IMR-90 (cell line): Measurements from ENCODE around the gene AP1M2.

Experiments
- CHD1 ChIP-seq: IDR thresholded peaks from 2 replicates; pipeline ENCODE4 v1.6.1; 2012; ENCODE audit warnings: low read depth, low read length, improper control_type of control experiment
- CTCF ChIP-seq: conservative IDR thresholded peaks from 2 replicates; pipeline ENCODE4 v1.5.1; 2012; ENCODE audit warnings: mild to moderate bottlenecking, low read depth, low read length, improper control_type of control experiment
- FOS ChIP-seq: fragments of 150-350 bp; IDR thresholded peaks from 2 replicates; pipeline ENCODE4 v1.6.1; 2016; ENCODE audit warnings: low read depth, low read length
- MAFK ChIP-seq: IDR thresholded peaks from 2 replicates; pipeline ENCODE4 v1.6.1; 2012; ENCODE audit warnings: low read depth, low read length, improper control_type of control experiment
- MXI1 ChIP-seq: IDR thresholded peaks from 2 replicates; pipeline ENCODE4 v1.6.1; 2012; ENCODE audit warnings: low read depth, mild to moderate bottlenecking, low read length, moderate library complexity, borderline replicate concordance
- NFE2L2 ChIP-seq: fragments of 150-350 bp; IDR thresholded peaks from 2 replicates; pipeline ENCODE4 v1.6.1; 2016; ENCODE audit warnings: low read depth, mild to moderate bottlenecking, low read length
- POLR2A ChIP-seq: IDR thresholded peaks from 2 replicates; pipeline ENCODE4 v1.6.1; 2012; ENCODE audit warnings: mild to moderate bottlenecking, low read depth, low read length
- RAD21 ChIP-seq: IDR thresholded peaks from 2 replicates; pipeline ENCODE4 v1.6.1; 2012; ENCODE audit warnings: low read length, improper control_type of control experiment
- TF ChIP-seq, protein P1 (sequence below): fragments of 150-350 bp; IDR thresholded peaks from 2 replicates; pipeline ENCODE4 v1.6.1; 2017; ENCODE audit warnings: mild to moderate bottlenecking, antibody characterized with exemption, low read length, low read depth

- no peak for TF ChIP-seq CTCF
- TF ChIP-seq RAD21, result no peak
- TF ChIP-seq, protein P1, sequence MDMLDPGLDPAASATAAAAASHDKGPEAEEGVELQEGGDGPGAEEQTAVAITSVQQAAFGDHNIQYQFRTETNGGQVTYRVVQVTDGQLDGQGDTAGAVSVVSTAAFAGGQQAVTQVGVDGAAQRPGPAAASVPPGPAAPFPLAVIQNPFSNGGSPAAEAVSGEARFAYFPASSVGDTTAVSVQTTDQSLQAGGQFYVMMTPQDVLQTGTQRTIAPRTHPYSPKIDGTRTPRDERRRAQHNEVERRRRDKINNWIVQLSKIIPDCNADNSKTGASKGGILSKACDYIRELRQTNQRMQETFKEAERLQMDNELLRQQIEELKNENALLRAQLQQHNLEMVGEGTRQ, result no peak
- no peak for TF ChIP-seq POLR2A
- TF ChIP-seq FOS, result no peak
- no peak for TF ChIP-seq NFE2L2
- no peak for TF ChIP-seq MAFK
- TF ChIP-seq MXI1, result no peak
- TF ChIP-seq CHD1, result no peak
These were observed 63.9 kb downstream of the AP1M2 start for GRCh38 chr19:10523135-10523636.
